ENCODE measurements around the gene PTP4A2.

GRCh38 chr1:31936981-31937299 is 1.2 kb downstream of the PTP4A2 start:
- TF ChIP-seq POLR2A (IDR thresholded peaks at IDR 0.05; ENCODE audit: low read length) (peak; percentile 41), GATA1 (IDR thresholded peaks at IDR 0.05; ENCODE audit: low read depth, low read length) (no peak)

Measured in erythroblast (primary cell).